C4-2B (cell line): Measurements from ENCODE around the gene MRPL1.
A peak's percentile ranks its signal among the peaks of the same experiment; 100 is the strongest.

Source experiments
- CTCF ChIP-seq: fragments of 450-650 bp; conservative IDR thresholded peaks from 2 replicates; pipeline ENCODE4 v1.5.1; 2017; ENCODE audit warnings: mild to moderate bottlenecking
- ZFX ChIP-seq: fragments of 450-650 bp; IDR thresholded peaks from 2 replicates; pipeline ENCODE4 v1.6.1; 2017

GRCh38 chr4:77994194-77994721 is 131.6 kb downstream of the MRPL1 start:
- TF ChIP-seq CTCF (peak; percentile 65), ZFX (no peak)
